ENCODE results near the gene TRIB2. TPM values are rescaled to one million over a fixed set of nuclear protein-coding genes. Genes with fewer than 3 reads are reported as not detected.

Gene TRIB2
- total RNA-seq, 1 donor from 2014 or later = 50.7 TPM

DNA sequence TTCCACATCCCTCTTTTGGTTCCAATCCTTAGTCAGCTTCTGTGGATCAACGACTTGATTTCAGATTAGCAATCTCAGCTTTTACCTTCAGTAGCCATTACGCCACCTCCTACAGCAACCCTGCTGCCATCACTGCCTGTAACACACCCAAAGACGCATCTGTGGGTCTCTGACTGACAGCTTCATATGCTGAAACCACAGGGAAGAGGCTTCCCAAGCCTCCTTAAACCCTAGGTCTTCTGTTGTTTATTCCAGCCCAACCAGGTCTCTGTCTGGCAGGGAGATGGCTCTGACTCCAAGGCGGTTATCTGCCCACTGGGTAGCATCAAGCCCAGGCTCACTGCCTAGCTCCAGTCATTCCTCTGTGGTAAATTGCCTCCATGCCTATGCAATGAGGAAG is 28.6 kb upstream of the TRIB2 start:
- no peaks in the 10 kb centered on the region for H3K9me3 ChIP-seq
- TF ChIP-seq, protein P1, sequence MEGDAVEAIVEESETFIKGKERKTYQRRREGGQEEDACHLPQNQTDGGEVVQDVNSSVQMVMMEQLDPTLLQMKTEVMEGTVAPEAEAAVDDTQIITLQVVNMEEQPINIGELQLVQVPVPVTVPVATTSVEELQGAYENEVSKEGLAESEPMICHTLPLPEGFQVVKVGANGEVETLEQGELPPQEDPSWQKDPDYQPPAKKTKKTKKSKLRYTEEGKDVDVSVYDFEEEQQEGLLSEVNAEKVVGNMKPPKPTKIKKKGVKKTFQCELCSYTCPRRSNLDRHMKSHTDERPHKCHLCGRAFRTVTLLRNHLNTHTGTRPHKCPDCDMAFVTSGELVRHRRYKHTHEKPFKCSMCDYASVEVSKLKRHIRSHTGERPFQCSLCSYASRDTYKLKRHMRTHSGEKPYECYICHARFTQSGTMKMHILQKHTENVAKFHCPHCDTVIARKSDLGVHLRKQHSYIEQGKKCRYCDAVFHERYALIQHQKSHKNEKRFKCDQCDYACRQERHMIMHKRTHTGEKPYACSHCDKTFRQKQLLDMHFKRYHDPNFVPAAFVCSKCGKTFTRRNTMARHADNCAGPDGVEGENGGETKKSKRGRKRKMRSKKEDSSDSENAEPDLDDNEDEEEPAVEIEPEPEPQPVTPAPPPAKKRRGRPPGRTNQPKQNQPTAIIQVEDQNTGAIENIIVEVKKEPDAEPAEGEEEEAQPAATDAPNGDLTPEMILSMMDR (IDR thresholded peaks at IDR 0.05) = no peak
- H3K4me1 ChIP-seq = peaks cover 5% of the 10 kb centered on the region
- no peak for ATAC-seq
- H3K27ac ChIP-seq = no peak overlapping the region
- no peaks in the 10 kb centered on the region for H3K36me3 ChIP-seq
- DNase-seq = no peak
- H3K4me3 ChIP-seq = no peak overlapping the region
- no peaks in the 10 kb centered on the region for H3K27me3 ChIP-seq
- intact Hi-C loops (cut with DNase I) = no loop called here

- ATAC-seq (no peak), DNase-seq (no peak)
- intact Hi-C loops (cut with DNase I) = no loop called here
- Histone ChIP-seq H3K36me3 (no peaks in the 10 kb centered on the region), H3K4me1 (peaks cover 4% of the 10 kb centered on the region), H3K4me3 (no peak overlapping the region), H3K27ac (no peak overlapping the region), H3K9me3 (no peaks in the 10 kb centered on the region), H3K27me3 (no peaks in the 10 kb centered on the region)
- TF ChIP-seq, protein P1 (IDR thresholded peaks at IDR 0.05) = no peak
Measured at GRCh38 chr2:12688893-12689292, 27.8 kb upstream of the TRIB2 start.

GRCh38 chr2:12693509-12693908 is 23.2 kb upstream of the TRIB2 start:
- Histone ChIP-seq H3K36me3 (no peaks in the 10 kb centered on the region), H3K4me3 (no peak overlapping the region), H3K4me1 (no peaks in the 10 kb centered on the region), H3K27ac (no peak overlapping the region), H3K27me3 (no peaks in the 10 kb centered on the region), H3K9me3 (no peaks in the 10 kb centered on the region)
- intact Hi-C loops (cut with DNase I) = no loop called here
- TF ChIP-seq, protein P1 (IDR thresholded peaks at IDR 0.05) = no peak
- no peak for ATAC-seq
- no peak for DNase-seq

DNA sequence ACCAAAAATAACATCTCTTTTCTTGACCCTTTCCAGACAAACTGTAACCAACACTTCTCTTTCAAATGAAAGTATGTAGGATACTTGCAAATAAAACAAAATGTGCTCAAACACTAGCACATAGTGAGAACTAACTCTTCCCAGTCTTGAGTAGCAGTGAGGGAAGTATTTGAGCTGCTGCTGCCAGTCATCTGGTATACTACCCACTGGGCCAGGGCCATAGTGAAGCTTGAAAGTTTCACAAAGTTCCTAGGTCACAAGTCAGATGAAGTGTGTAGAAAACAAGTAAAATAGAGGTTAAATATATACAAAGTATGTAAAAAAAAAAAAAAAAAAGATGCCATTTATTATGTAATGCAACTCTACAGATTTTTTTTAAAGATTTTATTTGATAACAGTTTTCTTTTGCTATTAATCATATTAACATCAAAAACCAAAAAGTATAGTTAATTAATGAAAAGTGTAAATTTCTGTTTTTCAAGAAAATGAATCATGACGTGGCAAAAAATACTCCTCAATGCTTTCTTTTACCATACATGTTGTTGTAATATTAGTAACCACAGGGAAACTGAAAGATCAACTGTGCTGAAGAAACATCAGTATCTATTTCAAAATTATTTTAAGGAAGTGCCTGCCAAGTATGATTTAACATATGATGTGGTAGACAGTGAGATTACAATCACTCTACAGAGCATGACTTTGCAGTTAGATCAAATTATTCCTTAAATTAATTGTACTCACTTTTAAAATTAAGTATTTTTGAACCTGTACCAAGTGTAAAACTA is 21.6 kb upstream of the TRIB2 start:
- DNase-seq (no peak), ATAC-seq (peak; percentile 45)
- no peaks in the 10 kb centered on the region for H3K27me3 ChIP-seq
- no peak overlapping the region for H3K4me3 ChIP-seq
- no peak overlapping the region for H3K27ac ChIP-seq
- no peaks in the 10 kb centered on the region for H3K9me3 ChIP-seq
- H3K36me3 ChIP-seq = no peaks in the 10 kb centered on the region
- TF ChIP-seq, protein P1 (IDR thresholded peaks at IDR 0.05) = no peak
- H3K4me1 ChIP-seq = no peaks in the 10 kb centered on the region
- intact Hi-C loops (cut with DNase I) = no loop called here

DNA sequence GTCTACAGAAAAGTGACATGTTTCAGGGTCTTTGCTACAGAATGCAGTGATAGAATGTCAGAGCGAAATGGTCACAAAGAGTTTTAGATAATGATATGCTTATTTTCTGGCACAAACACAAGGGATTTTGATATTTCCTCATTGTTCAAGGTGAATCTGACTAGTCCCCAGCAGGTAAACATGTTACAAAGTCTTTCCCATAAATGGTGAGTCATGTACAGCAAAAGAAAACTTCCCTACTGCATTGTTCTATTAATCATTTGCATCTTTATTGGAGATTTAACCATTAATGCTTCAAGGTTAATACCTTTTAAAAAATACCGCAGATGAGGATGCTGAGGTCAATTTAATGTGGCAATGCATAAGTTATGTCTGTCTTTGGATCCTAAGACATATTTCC is 19.1 kb upstream of the TRIB2 start:
- H3K9me3 ChIP-seq = no peaks in the 10 kb centered on the region
- no peak overlapping the region for H3K27ac ChIP-seq
- intact Hi-C loops (cut with DNase I) = no loop called here
- DNase-seq (no peak), ATAC-seq (no peak)
- TF ChIP-seq, protein P1 (IDR thresholded peaks at IDR 0.05) = no peak
- H3K4me3 ChIP-seq = no peak overlapping the region
- H3K36me3 ChIP-seq = no peaks in the 10 kb centered on the region
- H3K27me3 ChIP-seq = no peaks in the 10 kb centered on the region
- no peaks in the 10 kb centered on the region for H3K4me1 ChIP-seq

Measured in upper lobe of right lung (tissue), 1 donor.